Stimulated activated naive CD4-positive, alpha-beta T cell treated with Interleukin-2 at 50 U/mL for 16 hours (primary cell): ENCODE results near the gene PDLIM1.

Experiments
- DNase-seq: peaks from one replicate; lab custom pipeline; 2025; lab: John Stamatoyannopoulos, UW

Gene PDLIM1, protein sequence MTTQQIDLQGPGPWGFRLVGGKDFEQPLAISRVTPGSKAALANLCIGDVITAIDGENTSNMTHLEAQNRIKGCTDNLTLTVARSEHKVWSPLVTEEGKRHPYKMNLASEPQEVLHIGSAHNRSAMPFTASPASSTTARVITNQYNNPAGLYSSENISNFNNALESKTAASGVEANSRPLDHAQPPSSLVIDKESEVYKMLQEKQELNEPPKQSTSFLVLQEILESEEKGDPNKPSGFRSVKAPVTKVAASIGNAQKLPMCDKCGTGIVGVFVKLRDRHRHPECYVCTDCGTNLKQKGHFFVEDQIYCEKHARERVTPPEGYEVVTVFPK

DNA sequence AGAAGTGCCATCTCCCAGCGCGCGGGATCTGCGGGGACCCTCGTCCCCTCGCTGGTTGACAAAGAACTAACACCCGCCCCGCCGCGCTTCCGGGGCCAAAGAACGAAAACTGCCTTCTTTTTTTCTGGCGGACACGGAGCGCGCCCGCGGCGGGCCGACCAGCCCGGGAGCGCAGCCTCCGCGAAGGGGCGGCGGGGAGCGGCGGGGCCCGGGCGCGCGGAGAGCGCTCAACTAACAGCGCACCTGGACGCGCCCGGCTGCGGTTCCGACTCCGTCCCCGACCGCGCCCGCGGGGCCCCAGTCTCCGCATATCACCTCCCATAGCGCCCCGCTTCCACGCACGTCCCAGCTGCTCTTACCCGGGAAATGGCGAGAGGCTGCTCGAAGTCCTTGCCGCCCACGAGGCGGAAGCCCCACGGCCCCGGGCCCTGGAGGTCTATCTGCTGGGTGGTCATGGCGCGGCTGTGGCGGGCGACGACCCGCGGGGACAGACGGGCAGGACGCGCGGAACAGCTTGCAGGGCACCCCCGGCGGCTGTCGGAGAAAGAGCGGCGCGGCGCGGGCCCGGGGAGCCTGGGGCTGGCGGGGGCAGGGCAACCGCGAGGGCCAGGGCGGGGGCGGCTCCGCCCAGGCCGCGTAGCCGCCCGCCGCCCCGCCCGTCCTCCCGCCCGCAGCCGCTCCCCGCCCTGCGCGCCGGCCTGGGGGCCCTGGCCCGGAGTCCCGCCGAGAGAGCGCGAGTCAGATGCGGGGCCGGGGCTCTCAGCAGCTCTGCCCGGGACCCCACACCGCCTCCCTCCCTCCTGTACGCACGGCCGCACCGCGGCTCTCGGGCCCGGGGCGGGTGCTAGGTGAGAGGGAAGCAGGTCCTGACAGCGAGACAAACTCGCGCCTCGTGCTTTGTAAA, at the start of gene PDLIM1:
Gene PDLIM1, minus strand, starts transcription at position 543 of the 904 bp plus-strand sequence. Its CDS starts 88 bp downstream, at position 455.
- DNase-seq: no peak

DNA sequence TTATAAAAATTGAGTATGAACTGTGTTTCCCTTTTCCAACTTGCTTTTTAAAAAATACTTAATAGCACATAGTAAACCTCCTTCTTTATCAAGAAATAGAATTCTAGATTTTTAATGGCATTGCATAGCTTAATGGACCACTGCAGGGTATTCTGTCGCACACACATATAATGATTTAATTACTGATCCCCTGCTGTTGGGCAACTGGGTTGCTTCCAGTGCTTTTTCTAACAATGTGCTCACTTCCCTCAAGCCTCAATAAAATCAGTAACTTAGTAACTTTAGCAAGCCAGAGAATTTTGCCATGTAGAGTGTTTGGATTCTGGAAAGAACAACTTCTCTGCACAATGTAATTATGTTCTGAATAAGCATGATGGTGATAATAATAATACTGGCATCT, 49.1 kb upstream of the PDLIM1 start:
- DNase-seq: no peak

DNA sequence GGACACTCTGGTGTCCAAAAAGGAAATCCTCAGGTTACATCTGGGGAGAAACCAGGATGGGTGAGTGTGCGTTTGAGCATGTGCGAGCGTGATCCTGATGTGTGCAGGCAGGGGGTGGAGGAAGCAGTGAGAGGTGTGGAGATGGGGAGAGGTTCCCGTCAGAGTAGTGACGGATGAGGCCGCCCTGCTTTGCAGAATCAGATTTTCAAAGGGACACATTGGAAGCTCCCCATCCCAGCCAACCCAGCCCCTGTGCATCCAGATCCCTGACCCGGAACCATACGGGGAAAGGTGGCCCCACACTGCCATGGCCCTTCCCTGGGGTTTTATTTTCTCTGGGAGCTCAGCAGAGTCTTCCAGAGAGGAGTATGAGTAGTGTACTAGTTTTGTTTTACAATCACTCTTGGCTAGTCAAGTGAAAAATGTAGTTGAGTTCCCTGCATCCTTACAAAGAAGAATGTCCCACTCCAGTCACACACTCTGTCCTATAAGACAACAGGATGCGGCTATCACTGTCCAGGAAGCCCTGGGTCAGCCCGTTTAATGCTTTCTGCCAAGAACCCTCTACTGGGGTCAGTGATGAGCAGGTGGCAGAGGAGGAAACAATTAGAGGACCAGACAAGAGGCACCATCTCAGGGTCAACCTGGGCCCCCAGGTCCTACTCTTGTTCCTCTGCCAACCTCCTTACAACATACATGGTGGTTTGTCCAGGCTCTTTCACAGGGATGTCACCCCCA, 46.8 kb upstream of the PDLIM1 start:
- DNase-seq: no peak

DNA sequence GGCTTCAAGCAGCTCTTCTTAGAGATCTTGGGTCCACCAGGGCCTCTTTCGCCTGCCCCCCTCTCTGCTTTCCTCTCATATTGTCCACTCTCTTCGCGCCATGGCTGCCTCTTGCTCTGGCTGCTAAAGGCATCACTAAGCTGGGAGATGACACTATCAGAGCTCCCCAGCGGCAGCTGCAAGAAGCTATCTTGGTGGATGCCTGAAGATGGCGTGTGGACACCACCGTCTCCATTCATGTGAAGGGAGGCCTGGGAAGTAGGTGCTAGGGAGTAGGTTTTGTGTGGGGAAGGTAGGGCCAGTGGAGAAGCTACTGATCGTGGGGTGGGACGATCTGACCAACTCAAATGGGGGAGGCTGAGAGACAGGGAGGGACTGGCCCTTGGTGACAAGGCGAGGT, 45.9 kb upstream of the PDLIM1 start:
- DNase-seq: no peak

DNA sequence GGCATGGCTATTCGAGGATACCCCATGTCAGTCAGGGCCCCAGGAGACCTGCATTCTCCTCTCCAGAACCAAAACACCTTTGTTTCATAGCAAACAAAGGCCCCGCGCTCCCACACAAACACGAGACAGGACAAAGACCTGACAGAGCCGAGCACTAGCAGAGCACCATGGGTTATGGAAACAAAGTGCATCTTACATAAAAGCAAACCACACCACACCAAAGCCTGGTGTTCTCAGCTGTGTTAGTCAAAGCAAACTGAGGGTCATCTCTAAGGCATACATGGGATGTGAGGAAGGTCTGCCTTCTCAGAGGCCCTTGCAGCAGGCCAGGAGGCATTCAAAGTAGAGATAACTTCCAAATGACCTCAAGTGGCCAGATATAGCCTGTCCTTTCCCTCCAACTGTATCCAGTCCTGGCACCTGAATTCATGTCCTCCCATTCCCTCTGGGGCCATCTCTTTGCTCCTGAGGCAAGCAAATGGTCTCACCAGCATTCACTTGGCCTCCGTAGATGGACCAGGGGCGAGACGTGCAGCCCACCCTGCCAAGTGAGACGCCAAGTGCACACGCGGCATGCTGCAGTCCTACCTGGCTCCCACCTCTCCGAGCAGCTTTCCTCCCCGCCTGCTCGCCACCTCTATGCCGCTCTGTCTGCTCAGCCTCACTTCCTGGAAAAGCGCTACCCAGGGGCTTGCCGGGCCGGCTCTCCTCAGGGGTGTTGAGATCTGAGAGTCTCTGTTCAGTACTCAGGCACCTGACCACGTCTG, 45.3 kb upstream of the PDLIM1 start:
- DNase-seq: no peak

DNA sequence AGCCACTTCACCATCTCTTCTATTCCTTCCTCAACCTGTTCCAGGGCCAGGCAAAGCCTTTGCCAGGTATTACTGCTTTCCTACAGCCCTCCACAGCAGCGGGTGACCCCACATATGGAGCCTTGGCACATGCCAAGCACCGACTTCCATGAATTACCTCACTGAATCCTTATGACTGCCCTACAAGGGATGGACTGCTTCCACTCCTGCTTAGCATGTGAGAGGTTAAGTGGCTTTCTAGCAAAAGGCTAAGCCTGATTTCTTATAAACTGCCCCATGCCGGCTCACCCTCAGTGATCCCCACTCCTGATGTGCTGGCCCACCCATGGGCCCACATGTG, 44.0 kb upstream of the PDLIM1 start:
- no peak for DNase-seq

DNA sequence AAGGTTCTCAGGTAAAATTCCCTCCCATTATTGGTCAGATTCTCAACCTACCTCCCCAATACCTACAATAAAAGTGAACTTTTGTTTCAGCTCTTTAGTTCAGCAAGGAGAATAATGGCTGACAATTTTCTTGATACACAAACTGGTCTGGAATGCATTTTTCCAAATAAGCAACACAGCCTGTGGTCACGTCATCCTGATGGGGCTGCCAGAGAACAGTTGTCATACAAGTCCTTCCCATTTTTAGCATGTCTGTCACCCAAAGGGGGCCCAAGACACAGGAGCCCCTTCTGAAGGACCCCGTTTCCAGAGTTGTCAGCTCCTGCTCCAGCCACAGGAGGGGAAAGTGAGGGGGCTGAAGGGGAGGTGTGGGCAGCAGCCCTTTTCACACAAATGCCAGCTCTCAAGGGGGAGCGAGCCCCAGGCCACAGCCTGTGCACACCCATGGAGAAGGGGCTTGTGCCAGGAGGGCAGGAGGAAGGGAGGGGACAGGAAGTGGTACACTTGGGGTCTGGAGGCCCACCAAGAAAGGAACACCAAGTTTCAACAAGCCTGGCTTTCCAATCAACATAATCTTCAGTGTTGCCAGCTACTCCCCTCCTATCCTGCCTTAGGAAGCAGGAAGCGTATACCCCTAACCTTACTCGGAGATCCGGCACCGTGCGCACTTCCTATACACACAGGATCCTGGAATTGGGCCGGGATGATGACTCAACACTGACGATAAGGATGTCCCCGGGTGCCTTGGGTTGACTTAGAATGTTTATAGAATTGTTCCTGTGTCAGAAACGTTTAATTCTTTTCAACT, 43.4 kb upstream of the PDLIM1 start:
- no peak for DNase-seq

DNA sequence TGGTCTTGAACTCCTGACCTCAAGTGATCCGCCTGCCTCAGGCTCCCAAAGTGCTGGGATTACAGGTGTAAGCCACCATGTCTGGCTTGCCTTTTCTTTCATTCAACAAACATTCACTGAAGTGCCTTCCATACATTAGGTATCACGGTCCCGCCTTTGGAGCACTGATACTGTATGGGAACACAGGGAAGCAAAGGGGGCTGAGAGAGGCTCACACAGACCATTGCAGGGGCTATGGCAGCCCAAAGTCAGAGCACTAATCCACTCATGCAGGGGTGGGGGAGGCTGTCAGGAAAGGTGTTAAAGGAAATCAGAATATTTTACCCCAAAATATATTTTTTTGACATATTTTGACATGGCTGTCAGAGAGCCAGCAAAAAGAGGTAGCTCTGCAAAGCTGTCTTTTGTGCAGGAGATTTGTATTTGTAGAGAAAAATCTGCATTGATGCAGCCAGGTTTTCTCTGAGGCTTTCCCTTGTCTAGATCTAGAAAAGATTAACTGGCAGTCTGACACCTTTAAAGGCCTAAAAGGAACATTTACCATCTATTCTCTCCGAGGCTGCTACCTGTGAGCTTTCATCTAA, 42.0 kb upstream of the PDLIM1 start:
- no peak for DNase-seq

DNA sequence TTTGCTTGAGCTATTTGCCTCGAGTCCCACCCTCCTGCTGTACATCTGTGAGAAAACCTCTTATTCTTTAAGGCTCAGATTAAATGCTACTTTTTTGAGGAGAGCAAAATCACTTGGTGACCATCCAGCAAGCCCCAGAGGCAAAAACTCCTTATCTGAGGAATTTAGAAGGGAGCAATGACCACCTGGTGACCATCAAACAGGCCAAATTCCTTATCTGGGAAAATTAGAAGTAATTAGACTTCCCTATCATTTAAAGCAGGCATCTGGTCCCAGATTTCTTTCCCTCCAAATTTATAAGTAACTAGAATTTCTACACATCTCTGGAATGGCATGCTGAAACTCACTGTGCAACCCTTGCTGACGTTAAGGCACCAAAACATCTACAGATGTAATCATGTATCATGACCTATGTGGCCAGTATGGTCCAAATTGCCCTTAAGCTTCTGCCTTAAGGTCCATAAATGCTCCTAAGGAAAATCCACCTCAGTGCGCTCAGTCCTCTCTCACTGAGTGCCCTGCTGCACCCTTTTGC, 40.9 kb upstream of the PDLIM1 start:
- no peak for DNase-seq

DNA sequence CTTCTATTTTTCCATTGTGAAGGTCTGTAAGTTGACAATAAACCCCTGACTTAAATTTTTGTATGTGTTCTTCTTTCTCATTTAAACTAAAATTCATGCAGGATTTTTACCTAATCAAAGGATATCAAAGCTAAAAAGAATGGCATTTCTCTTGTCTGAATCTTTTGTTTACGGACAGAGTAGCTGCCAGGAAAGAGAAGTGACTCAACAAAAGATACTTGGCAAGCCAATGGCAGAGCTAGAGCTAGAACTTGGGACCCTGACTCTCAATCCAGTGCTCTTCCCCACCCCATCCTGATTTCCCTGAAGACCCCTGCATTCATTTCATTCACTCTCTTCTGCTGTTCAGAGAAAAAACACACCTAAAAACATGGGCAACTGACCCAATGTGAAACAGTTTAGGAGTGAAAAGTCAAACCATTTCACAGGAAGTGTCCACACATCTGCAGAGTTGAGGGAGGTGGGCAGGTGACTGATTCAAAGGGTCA, 40.2 kb upstream of the PDLIM1 start:
- DNase-seq: no peak

DNA sequence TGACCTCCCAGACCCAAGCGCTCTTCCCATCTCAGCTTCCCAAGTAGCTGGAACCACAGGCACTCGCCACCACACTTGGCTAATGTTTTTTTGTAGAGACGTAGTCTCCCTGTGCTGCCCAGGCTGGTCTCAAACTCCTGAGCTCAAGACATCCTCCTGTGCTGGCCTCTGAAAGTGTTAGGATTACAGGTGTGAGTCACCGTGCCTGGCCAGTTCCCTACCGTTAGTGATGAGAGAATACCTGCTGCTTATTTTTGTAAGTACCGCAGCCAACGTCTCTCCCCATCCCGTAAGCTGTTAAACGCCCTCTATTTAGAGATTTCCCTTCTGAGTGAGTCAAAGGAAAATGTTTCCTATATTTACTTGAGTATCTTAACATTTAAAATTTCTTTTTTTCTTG, 38.5 kb upstream of the PDLIM1 start:
- no peak for DNase-seq

DNA sequence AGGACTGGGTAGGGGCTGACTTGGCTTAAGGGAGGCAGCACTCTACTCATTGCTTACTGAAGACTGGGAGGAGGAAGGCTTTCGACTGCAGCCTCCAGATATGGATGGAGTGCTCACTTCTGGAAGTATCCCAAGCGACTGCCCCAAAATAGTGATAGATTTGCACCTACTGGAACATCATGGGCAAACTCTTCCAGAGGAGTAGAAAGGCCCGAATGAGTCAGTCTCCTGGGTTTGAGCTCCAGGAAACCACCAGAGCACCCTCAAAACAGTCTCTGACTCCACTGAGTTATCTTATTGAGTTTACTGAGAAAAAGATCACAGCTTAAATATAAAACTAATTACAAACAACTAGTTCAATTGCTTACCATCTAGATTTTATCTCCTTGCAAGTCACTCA, 37.2 kb upstream of the PDLIM1 start:
- no peak for DNase-seq

DNA sequence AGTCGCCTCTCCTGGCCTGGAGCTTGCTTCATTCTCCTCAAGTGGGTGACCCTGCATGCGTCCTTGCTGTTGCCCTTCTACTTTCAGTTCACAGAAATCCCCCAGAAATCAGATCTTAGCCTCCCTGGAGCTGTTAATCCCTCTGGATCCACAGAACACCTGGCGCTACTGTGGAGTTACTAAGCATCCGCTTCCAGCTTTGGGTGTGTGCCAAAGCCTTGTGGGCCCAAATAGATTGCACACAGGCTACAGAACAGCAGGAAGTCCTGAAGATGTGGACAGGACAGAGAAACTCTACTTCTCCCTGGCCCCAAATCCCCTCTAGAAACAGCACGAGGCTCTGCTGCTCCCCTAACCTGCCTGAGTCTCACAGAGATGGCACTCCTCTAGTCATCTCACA, 36.6 kb upstream of the PDLIM1 start:
- DNase-seq: no peak

DNA sequence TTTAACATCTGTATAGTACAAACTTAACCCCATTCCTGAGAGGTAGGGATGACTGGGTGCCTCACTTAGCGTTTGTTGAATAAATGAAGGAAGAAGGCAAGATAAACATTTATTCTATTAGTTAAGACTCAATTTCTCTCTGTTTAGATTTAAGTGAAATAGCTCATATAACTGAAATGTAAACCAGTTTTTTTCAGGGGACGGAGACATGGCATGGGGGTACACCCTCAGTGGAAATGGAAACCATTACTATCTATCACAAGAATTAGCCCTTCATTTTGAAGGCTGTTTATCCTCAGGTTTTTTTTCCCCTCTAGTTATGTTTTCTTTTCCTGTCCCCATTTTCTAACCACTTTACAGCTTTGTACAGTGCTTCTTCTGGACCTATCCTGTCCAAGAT, 35.6 kb upstream of the PDLIM1 start:
- no peak for DNase-seq

DNA sequence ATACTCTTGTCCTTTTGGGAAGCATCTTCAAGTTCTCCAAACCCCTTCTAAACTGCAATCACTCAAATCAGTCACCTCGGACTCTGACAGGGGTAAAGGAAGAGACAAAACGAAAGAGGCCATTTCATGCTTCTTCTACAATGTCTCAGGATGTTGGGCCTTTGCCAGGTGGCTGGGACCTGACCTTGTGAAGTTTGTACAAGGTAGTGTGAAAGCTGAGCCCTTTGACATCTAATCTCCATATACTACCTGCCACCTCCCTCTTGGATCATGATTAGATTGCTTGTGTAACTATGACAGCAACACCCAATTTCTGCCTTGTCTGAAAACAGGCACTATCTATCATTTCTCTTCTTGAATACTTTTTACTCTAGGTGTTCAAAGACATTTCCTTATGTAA, 35.1 kb upstream of the PDLIM1 start:
- no peak for DNase-seq

DNA sequence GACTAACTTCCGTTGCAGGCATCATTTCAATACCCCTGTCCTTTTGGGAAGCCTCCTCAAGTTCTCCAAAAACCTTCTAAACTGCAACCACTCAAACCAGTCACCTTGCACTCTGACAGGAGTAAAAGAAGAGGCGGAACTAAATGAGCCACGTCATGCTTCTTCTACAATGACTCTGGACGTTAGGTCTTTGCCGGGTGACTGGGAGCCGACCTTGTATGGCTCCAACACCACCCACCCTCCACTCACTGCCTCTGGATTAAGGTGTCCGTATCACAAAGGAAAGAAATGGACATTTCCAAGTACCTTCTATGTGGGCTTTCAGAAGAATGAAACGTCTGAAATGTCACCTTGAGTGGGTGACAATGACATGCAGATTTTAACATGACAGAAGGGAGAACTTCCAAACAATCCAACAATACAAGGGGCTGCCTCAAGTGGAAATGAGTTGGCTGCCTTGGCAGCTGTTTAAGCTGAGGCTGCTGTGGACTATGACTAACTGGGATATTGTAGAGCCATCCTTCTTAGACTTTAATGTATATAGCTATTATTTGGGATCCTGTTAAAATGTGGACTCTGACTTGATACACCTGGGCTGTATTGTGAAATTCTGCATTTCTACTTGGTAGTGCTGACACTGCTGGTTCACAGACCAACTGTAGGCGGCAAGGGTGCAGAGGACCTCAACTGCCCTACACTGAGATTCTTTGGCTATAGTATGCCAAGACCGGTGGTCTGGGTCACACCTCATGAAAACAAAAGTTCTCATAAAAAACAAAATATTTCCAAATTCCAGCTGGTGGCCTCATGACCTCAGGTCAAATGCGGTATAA, 33.8 kb upstream of the PDLIM1 start:
- DNase-seq: no peak

DNA sequence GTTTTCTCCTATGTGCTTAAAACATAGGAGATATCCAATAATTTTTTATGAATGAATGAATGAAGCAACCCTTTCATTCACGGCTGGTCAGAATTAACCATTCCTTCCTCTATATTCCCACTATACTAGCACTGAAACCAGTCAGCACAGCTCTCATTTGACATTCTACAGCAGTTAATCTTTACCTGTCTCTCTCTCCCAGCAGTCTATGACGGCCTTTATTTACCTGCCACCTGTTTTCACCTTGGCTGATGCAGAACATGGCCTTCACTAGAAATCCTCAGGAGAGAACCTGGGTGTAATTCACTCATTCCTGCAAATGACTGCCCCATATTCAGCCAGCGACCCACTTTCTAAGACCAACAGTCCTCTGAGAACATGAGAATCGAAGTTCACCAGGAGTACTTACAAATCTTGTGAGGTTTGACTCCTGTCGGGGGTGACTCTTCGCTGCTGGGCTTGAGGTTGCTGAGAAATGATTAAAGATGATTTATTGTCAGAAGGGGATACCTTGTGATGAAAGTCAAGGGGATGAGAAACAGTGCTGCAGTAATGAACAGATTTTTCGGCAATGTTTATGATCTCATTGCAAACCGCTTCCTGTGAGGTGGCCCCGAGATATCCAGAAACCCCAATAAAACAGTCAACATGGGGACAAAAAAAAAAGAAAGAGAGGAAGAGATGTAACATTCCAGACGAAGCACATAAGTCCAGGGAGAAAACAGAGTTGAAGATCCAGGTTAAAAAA, 30.9 kb upstream of the PDLIM1 start:
- no peak for DNase-seq

DNA sequence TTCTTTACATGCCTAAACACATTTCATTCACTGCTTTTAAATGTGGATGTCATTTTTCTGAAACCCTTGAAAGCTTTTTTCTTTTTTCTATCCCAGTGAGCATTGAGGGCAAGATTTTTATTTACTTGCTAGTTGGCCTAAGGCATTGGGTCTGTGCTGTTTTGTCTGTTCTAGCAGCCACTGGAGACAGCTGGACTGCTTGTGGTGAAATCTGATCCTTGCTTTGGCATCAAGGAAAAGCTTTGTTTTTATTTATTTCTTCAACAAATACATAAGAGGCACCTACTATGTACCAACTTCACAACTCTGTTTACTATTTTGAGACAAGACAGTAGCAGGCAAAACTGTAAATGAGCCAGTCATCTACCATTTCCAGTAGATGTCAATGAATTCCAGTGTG, 28.4 kb upstream of the PDLIM1 start:
- DNase-seq: no peak

DNA sequence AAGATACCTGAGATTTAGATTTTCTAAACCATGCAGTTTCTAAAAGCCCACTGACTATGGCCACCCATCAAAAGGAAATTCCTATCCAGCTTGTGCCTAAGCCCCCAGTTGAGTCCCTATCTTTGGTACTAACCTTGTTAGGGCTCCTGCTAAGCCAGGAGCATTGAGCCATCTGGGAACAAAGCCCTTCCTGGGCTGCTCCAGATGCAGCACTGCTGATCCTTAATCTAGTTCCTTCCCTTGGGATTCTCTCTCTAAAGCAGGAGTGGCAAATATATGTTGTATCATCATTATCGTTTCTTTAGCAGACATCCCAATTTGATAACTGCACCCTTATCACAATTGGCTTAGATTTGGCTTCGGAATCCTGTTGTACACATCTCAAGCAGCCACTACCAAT, 24.7 kb upstream of the PDLIM1 start:
- DNase-seq: no peak
